Endothelial cell of umbilical vein (primary cell): Measurements from ENCODE around the gene CPPED1.

Experiments used
- CTCF ChIP-seq, 2 donors: IDR thresholded peaks; 1 replicate in 1 of 2; 2 replicates in 1 of 2; pipeline ENCODE4 v1.5.1; 2011; ENCODE audit warnings: low read length in 2 of 2, mild to moderate bottlenecking in 2 of 2, moderate library complexity in 2 of 2, control low read depth in 1 of 2, inconsistent platforms in 1 of 2, low read depth in 1 of 2; ENCODE audit not compliant: insufficient read depth in 1 of 2; ENCODE audit errors: extremely low read depth in 1 of 2
- EZH2 ChIP-seq: IDR thresholded peaks from 2 replicates; pipeline ENCODE4 v1.6.1; 2012; ENCODE audit warnings: borderline replicate concordance, low read depth, mild to moderate bottlenecking, moderate library complexity, low read length, inconsistent platforms; ENCODE audit not compliant: severe bottlenecking
- GATA2 ChIP-seq: IDR thresholded peaks from 2 replicates; pipeline ENCODE4 v1.7.0; 2011; ENCODE audit warnings: low read depth, mild to moderate bottlenecking, moderate library complexity, mixed read lengths, low read length; ENCODE audit not compliant: insufficient read length, insufficient read depth
- MAX ChIP-seq: IDR thresholded peaks from 2 replicates; pipeline ENCODE4 v1.6.1; 2011; ENCODE audit not compliant: insufficient read depth, insufficient read length
- POLR2A ChIP-seq: IDR thresholded peaks from 2 replicates; pipeline ENCODE4 v1.6.1; 2012; ENCODE audit warnings: low read depth, mild to moderate bottlenecking, control low read depth, low read length
- POLR2AphosphoS5 ChIP-seq: IDR thresholded peaks from 2 replicates; pipeline ENCODE4 v1.6.1; 2012; ENCODE audit warnings: low read depth, mild to moderate bottlenecking, control low read depth, low read length, moderate library complexity; ENCODE audit not compliant: insufficient read depth

- TF ChIP-seq CTCF (IDR thresholded peaks at IDR 0.05; ENCODE audit: extremely low read depth in 1 of 2, insufficient read depth in 1 of 2, low read depth in 1 of 2, low read length in 2 of 2) (no peak), POLR2A (no peak), MAX (no peak), POLR2AphosphoS5 (no peak), GATA2 (no peak), EZH2 (no peak)
These were observed 22.9 kb upstream of the CPPED1 start for GRCh38 chr16:12826559-12826958.
